Endothelial cell (in vitro differentiated cells): ENCODE data around the gene SYT14. TPM values are rescaled to one million over a fixed set of nuclear protein-coding genes. Genes with fewer than 3 reads are reported as not detected.

Experiments used
- DNase-seq: peaks from one replicate; pipeline ENCODE4 v3.0.0; 2021; ENCODE audit warnings: low spot score
- H3K27ac Mint-ChIP-seq: one replicate; pipeline ENCODE4 v1.8.0; 2021; ENCODE audit warnings: mixed read lengths, inconsistent platforms; ENCODE audit not compliant: unreplicated experiment
- H3K27me3 Mint-ChIP-seq: one replicate; pipeline ENCODE4 v1.8.0; 2021; ENCODE audit warnings: mild to moderate bottlenecking, moderate library complexity, mixed read lengths, inconsistent platforms; ENCODE audit not compliant: unreplicated experiment
- H3K36me3 Mint-ChIP-seq: one replicate; pipeline ENCODE4 v1.8.0; 2021; ENCODE audit warnings: mild to moderate bottlenecking, low read depth, mixed read lengths, inconsistent platforms; ENCODE audit not compliant: unreplicated experiment
- H3K4me1 Mint-ChIP-seq: one replicate; pipeline ENCODE4 v1.8.0; 2021; ENCODE audit warnings: mild to moderate bottlenecking, mixed read lengths, inconsistent platforms; ENCODE audit not compliant: unreplicated experiment
- H3K4me3 Mint-ChIP-seq: one replicate; pipeline ENCODE4 v1.8.0; 2021; ENCODE audit warnings: mild to moderate bottlenecking, mixed read lengths, inconsistent platforms; ENCODE audit not compliant: unreplicated experiment
- H3K9me3 Mint-ChIP-seq: one replicate; pipeline ENCODE4 v1.8.0; 2021; ENCODE audit warnings: mixed read lengths, inconsistent platforms; ENCODE audit not compliant: unreplicated experiment
- total RNA-seq: library from RNA; stranded (reverse); fragmentation: NEBNext Ultra II Directional; extraction: Animal tissue kit (Norgen Biotek cat#: 25700); gene quantifications from one replicate; pipeline ENCODE4 v1.2.1, GENCODE V29; 2021; ENCODE audit not compliant: unreplicated experiment
- TF ChIP-seq, protein P1 (sequence below): fragments of 200-600 bp; sonication (generic); IDR thresholded peaks from one replicate; pipeline ENCODE4 v1.5.0; 2021; ENCODE audit warnings: antibody characterized with exemption; ENCODE audit not compliant: unreplicated experiment

The SYT14 gene
- total RNA-seq, 1 donor from 2014 or later = 9.7 TPM

- Mint-ChIP-seq H3K27ac (no peak overlapping the region), H3K4me3 (no peak overlapping the region)
Measured at GRCh38 chr1:210214573-210215409, 276.8 kb downstream of the SYT14 start.

DNA sequence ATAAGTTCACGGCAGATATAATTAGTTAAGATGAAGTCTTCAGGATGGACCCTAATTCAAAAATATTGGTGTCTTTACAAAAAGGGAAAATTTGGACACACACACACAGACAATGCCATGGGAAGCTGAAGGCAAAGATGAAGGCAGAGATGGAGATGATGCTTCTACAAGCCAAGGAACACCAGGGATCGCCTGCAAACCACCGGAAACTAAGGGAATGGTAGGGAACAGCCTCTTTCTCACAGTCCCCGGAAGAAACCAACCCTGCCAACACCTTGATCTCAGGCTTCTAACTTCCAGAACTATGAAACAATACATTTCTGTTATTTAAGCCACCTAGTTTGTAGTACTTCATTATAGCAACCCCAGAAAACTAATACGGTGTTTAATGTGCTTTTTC is 279.5 kb downstream of the SYT14 start:
- Mint-ChIP-seq H3K4me1 (peaks cover 3% of the 10 kb centered on the region), H3K4me3 (no peak overlapping the region), H3K27me3 (no peaks in the 10 kb centered on the region), H3K27ac (no peak overlapping the region), H3K9me3 (no peaks in the 10 kb centered on the region), H3K36me3 (no peaks in the 10 kb centered on the region)
- TF ChIP-seq, protein P1, sequence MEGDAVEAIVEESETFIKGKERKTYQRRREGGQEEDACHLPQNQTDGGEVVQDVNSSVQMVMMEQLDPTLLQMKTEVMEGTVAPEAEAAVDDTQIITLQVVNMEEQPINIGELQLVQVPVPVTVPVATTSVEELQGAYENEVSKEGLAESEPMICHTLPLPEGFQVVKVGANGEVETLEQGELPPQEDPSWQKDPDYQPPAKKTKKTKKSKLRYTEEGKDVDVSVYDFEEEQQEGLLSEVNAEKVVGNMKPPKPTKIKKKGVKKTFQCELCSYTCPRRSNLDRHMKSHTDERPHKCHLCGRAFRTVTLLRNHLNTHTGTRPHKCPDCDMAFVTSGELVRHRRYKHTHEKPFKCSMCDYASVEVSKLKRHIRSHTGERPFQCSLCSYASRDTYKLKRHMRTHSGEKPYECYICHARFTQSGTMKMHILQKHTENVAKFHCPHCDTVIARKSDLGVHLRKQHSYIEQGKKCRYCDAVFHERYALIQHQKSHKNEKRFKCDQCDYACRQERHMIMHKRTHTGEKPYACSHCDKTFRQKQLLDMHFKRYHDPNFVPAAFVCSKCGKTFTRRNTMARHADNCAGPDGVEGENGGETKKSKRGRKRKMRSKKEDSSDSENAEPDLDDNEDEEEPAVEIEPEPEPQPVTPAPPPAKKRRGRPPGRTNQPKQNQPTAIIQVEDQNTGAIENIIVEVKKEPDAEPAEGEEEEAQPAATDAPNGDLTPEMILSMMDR = no peak
- no peak for DNase-seq

More at GRCh38 chr1:210214573-210215409, 276.8 kb downstream of the SYT14 start:
- H3K36me3 Mint-ChIP-seq = no peaks in the 10 kb centered on the region
- no peak for DNase-seq
- no peaks in the 10 kb centered on the region for H3K4me1 Mint-ChIP-seq
- TF ChIP-seq, protein P1 = no peak
- H3K27me3 Mint-ChIP-seq = no peaks in the 10 kb centered on the region
- H3K9me3 Mint-ChIP-seq = no peaks in the 10 kb centered on the region

- Mint-ChIP-seq H3K27ac (no peak overlapping the region), H3K4me1 (peaks cover 3% of the 10 kb centered on the region), H3K9me3 (no peaks in the 10 kb centered on the region), H3K4me3 (no peak overlapping the region), H3K36me3 (no peaks in the 10 kb centered on the region), H3K27me3 (no peaks in the 10 kb centered on the region)
- DNase-seq = no peak
- TF ChIP-seq, protein P1 = no peak
Measured at GRCh38 chr1:210218047-210218446, 280.0 kb downstream of the SYT14 start.

Other genes with a start within 250 kb of the SYT14 start
- not detected for gene HSD11B1, start 233.4 kb upstream of the SYT14 start, total RNA-seq
- gene TRAF3IP3, start 182.2 kb upstream of the SYT14 start, total RNA-seq = not detected
- 2.8 TPM for gene C1orf74, start 153.7 kb upstream of the SYT14 start, total RNA-seq
- 21.3 TPM for gene IRF6, start 132.1 kb upstream of the SYT14 start, total RNA-seq
- 4.6 TPM for gene UTP25, start 110.2 kb upstream of the SYT14 start, total RNA-seq